ENCODE results near the gene MLXIP.
A peak's percentile ranks its signal among the peaks of the same experiment; 100 is the strongest.

The MLXIP gene

DNA sequence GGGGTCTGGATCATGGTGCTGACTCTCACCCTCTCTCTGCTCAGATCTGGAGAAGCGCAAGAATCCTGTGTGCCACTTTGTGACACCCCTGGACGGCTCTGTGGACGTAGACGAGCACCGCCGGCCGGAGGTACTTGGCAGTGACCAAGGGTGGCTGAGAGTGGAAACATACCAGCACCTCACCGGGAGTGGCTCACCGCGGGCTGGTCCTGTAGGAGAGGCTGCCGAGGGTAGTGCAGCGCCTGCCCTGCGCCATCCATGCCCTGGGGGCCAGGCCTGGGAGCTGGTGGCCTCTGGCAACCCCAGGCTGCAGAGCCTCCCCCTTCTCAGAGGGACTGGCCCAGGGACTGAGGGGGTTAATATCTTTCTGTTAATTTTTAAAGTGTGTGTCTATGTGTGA lies 49.3 kb downstream of the MLXIP start:
- no peak for DNase-seq

GRCh38 chr12:122128481-122128880 lies 49.9 kb downstream of the MLXIP start:
- no peak for DNase-seq

GRCh38 chr12:122129131-122129530 lies 50.6 kb downstream of the MLXIP start:
- DNase-seq, result no peak

DNA sequence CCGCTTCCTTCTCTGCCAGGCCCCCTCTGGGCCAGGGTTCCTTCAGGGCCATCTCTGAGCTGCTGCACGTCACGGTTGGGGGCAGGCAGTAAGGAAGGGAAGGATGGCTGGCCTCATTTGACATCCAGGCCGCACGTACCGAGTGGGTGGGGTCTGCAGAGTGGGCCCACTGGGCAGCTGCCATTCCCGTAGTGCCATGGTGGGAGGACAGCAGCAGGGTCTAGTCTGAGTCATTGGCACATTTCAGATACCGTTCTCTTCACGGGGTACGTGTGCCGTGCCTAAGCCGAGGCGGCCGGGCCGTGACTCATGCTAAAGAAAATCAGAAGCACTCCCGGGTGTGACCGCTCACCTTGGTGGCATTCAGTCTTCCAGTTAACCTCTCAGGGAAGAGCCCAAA lies 51.6 kb downstream of the MLXIP start:
- no peak for DNase-seq

DNA sequence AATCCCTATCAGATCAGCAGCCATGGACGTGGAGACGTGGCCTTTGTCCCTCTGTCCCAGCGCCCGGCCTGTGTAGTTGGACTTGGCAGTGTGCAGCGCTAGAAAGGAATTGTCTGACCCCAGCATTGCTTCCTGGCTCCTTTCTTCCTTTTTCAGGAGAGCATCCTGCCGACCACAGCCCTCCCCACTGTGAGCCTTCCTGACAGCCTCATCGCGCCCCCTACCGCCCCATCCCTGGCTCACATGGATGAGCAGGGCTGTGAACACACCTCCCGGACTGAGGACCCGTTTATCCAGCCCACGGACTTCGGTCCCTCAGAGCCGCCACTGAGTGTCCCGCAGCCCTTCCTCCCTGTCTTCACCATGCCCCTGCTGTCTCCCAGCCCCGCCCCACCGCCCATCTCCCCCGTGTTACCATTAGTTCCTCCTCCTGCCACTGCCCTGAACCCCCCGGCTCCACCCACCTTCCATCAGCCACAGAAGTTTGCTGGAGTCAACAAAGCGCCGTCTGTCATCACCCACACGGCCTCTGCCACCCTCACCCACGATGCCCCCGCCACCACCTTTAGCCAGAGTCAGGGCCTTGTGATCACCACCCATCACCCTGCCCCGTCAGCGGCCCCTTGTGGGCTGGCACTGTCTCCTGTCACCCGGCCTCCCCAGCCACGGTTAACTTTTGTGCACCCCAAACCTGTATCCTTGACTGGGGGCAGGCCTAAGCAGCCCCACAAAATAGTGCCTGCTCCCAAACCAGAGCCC lies 54.8 kb downstream of the MLXIP start:
- DNase-seq, result no peak

- no peak for DNase-seq
Measured at GRCh38 chr12:122135437-122136031, 57.0 kb downstream of the MLXIP start.

GRCh38 chr12:122137229-122137628 lies 58.7 kb downstream of the MLXIP start:
- no peak for DNase-seq

DNA sequence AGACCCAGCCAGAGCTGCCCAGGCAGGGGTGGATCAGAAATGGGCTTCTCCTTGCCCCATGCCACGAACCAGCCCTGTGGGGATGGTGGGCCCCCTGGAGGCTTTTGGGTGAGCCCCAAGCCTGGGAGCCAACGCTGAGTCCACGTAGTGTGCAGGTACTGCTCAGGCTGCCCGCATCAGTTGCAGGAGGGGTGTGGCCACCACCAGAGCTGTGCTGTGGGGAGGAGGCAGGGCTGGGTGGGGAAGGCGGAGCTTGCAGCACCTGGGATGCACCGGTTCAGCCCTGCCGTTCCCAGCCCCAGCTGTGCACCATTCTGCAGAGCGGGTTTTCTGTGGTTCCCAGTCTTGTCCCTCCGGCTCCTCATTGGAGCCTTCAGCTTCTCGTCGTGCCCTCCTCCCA lies 59.1 kb downstream of the MLXIP start:
- DNase-seq, result peak; percentile 4

GRCh38 chr12:122138181-122138580 lies 59.6 kb downstream of the MLXIP start:
- DNase-seq, result no peak

- DNase-seq, result no peak
Measured at GRCh38 chr12:122138616-122139015, 60.1 kb downstream of the MLXIP start.

DNA sequence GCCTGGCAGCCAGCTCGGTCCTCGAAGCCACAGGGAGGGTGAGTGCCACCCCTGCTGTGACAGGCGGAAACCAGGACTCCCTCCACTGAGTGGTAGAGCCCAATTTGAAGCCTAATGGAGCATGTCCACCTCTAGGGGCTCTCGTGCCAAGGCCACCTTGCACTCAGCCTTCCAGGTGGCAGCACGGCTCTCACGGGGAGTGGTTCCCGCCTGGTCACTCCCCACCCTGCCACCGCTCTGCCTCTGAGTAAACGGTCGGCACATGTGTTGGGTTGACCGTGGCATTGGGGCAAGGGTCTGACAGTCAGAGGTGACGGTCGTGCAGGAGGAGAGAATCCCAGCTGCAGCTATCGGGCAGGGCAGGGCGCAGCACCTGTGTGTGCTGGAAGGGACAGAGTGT lies 60.7 kb downstream of the MLXIP start:
- no peak for DNase-seq

- no peak for DNase-seq
Measured at GRCh38 chr12:122139941-122140340, 61.4 kb downstream of the MLXIP start.

- no peak for DNase-seq
Measured at GRCh38 chr12:122140467-122141257, 62.1 kb downstream of the MLXIP start.

- no peak for DNase-seq
Measured at GRCh38 chr12:122141911-122142725, 63.6 kb downstream of the MLXIP start.

- no peak for DNase-seq
Measured at GRCh38 chr12:122142857-122143256, 64.3 kb downstream of the MLXIP start.

DNA sequence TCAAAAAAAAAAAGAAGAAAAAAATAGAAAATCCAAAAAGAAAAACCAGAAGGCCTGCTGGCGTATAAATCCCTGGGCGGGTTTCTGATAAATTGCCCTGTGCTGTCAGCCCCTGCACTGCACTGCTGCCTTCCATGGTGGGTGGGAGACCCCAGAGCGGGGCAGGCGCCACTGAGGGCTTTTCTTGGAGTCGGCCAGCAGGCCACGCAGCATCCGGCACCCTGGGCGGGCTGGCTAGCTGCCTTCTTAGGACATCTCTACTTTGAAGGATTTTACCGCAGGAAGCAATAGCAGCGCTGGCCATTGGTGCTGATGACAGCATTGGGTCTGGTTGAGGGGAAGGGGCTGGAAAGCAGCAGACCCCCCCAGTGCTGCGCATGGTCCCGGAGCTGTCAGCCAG lies 66.3 kb downstream of the MLXIP start:
- DNase-seq, result no peak

DNA sequence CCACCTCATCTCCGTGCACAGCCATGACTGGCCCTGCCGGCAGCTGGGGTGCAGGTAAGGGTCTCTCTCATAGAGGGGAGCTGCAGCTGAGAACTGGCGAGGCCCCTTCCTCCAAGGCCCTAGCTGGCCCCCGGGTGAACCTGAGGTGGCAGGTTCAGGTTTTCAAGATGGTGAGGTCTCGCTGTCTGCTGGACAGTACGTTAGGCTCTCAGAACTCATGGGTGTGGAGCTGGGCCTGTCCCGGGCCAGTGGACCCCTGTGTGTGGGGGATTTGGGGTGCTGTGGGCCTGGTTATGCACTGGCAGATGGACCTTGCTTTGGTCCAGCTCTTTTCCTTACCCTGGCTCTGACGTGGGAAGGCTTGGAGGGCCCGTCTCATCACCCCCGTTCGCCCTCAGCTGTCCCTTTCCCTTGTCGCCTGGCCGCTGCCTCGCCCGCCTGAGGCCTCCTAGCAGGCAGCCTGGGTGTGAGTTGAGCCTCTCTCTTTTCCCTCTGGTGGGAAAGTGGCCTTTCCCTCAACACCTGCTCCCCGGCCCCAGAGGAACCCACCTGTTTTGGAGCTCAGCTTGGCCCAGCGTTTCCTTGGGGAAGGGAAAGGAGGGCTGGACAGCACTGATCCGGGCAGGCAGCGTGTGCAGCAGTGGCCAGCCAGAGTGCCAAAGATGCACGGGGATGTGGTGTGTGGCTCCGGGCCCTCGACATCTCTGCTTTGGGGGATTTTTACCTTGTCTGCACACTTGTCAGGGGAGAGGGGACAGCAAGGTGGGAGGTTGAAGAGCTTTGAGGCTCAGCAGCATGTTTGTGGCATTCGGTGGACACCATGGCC lies 67.2 kb downstream of the MLXIP start:
- no peak for DNase-seq

GRCh38 chr12:122147514-122148290 lies 69.1 kb downstream of the MLXIP start:
- DNase-seq, result no peak

- DNase-seq, result no peak
Measured at GRCh38 chr12:122148657-122149056, 70.1 kb downstream of the MLXIP start.

DNA sequence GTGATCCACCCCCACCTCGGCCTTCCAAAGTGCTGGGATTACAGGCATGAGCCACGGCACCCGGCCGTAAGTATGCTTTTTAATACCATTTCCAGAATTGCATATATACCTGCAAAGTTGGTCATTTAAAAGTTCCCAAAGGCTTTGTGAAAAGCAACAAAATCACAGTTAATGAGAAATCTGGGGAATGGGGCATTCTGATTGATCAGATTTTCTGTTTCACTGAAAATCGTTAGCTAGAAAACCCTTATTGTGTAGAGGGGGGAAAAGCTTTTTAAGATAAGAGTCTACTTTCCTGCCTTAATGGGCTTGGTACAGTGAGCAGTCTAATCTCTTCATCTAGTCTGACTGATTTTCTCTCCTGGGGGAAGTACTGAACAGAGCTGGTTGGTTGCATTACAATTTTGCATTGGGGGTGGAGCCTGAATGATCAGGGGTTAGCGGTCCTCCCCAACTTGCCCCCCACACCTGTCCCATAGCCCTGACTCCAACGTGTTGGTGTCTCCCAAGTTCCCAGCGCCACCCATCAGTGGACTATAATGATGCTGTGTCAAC lies 71.6 kb downstream of the MLXIP start:
- no peak for DNase-seq

GRCh38 chr12:122152754-122153153 lies 74.2 kb downstream of the MLXIP start:
- DNase-seq, result no peak
